Suprapubic skin (tissue), 3 donors: ENCODE measurements around the gene GABBR1.

Experiments used
- CTCF ChIP-seq, 2 donors: fragments of 200-600 bp in 1 of 2; fragments of 450-650 bp in 1 of 2; sonication (generic) in 1 of 2; IDR thresholded peaks; one replicate each; pipeline ENCODE4 v1.5.1; 2016 to 2019; ENCODE audit warnings: antibody characterized with exemption in 2 of 2, mild to moderate bottlenecking in 1 of 2, moderate library complexity in 1 of 2
- EP300 ChIP-seq: sonication (generic); formaldehyde crosslinking; IDR thresholded peaks from one replicate; pipeline ENCODE4 v1.6.1; 2017; ENCODE audit warnings: antibody characterized with exemption

GRCh38 chr6:29527126-29527525 is 105.9 kb downstream of the GABBR1 start:
- TF ChIP-seq CTCF (IDR thresholded peaks at IDR 0.05): no peak
- no peak for TF ChIP-seq EP300
